Stimulated activated CD4-positive, alpha-beta T cell treated with anti-CD3 and anti-CD28 coated beads, TNF-alpha, amount 100 ng/mL, for 4 hours (primary cell): ENCODE data around the gene DDB1.

Source experiments
- DNase-seq, 3 experiments: peaks; one replicate each; pipeline ENCODE4 v3.0.0-alpha.2; 2020; ENCODE audit warnings: low read depth in 3 of 3

Gene DDB1

GRCh38 chr11:61332797-61333549 is at the start of gene DDB1, which contains the start of gene TKFC:
Gene DDB1 (minus strand): TSS chr11:61333105. CDS start chr11:61332968, 137 bp downstream.
Gene TKFC (plus strand): TSS chr11:61333228. CDS start chr11:61334729, 1,501 bp downstream.
- DNase-seq, result peak; percentile 93 to 95 (median 95)

GRCh38 chr11:61380884-61381283 is 48.0 kb upstream of the DDB1 start:
- no peak for DNase-seq

GRCh38 chr11:61378713-61379313 is 45.9 kb upstream of the DDB1 start:
- DNase-seq, result no peak

GRCh38 chr11:61377461-61378160 is 44.7 kb upstream of the DDB1 start:
- no peak for DNase-seq

GRCh38 chr11:61375761-61376108 is 42.8 kb upstream of the DDB1 start:
- no peak for DNase-seq

GRCh38 chr11:61372659-61373420 is 39.9 kb upstream of the DDB1 start:
- no peak for DNase-seq

- DNase-seq, result no peak
Measured at GRCh38 chr11:61370349-61371005, 37.6 kb upstream of the DDB1 start.

GRCh38 chr11:61369372-61370348 is 36.8 kb upstream of the DDB1 start:
- DNase-seq, result no peak

GRCh38 chr11:61368646-61369045 is 35.7 kb upstream of the DDB1 start:
- no peak for DNase-seq

GRCh38 chr11:61367406-61367805 is 34.5 kb upstream of the DDB1 start:
- DNase-seq, result no peak

GRCh38 chr11:61364012-61364675 is 31.2 kb upstream of the DDB1 start:
- no peak for DNase-seq

- peak in 2 of 3 experiments; percentile 6 to 9 for DNase-seq
Measured at GRCh38 chr11:61362542-61362875, 29.6 kb upstream of the DDB1 start.

- peak; percentile 70 to 77 (median 71) for DNase-seq
Measured at GRCh38 chr11:61361741-61362541, 29.0 kb upstream of the DDB1 start, which contains the start of the genes CYB561A3 and TMEM138. Gene CYB561A3 (minus strand): TSS chr11:61361882. CDS start chr11:61356713, 5,169 bp downstream. Gene TMEM138 (plus strand): TSS chr11:61362374. CDS start chr11:61364391, 2,017 bp downstream.

GRCh38 chr11:61361237-61361740 is 28.4 kb upstream of the DDB1 start:
- no peak for DNase-seq

GRCh38 chr11:61359516-61359915 is 26.6 kb upstream of the DDB1 start:
- DNase-seq, result no peak

- DNase-seq, result no peak
Measured at GRCh38 chr11:61358566-61358965, 25.7 kb upstream of the DDB1 start.

- no peak for DNase-seq
Measured at GRCh38 chr11:61357894-61358239, 25.0 kb upstream of the DDB1 start.

- DNase-seq, result no peak
Measured at GRCh38 chr11:61357233-61357893, 24.5 kb upstream of the DDB1 start.
